Non-pigmented ciliary epithelial cell (primary cell): Measurements from ENCODE around the gene OST4.

Experiments
- DNase-seq: peaks from one replicate; pipeline ENCODE4 v3.0.0-alpha.2; 2010; ENCODE audit warnings: low read depth

OST4 gene

DNA sequence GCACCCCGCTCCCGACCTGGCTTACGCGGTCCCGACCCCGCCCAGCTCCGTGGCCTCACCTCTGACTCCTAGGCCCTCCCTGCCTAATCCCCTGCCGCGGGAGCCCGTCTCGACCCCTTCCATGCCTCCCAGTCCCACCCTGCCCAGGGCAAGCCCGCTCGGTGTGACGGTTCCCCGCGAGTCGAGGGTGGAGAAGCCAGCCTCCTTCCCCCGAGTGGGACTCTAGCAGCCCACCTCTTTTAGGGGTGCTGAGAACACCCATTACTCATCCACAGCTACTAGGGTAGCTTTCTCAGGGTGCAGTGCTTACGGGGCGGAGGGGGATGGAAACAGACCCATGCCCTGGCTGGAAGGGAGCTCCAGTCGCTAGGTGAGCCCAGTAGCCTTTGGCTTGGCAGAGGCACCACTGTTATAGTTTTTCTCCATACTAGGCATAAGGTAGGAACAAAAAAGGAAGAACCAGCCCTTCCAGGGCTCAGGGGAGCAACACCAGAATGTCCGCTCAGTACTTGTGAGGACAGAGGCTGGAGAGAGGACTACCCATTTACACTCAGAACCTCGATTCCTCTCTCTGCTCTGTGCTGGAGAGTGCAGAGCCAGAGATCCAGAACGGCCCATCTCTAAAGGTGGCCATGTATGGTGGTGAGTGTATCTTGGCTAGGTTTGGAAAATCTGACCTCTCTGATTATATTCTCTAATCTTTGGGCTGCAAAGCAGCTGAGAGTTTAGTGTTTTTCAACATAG lies 19.4 kb downstream of the OST4 start:
- DNase-seq: no peak

DNA sequence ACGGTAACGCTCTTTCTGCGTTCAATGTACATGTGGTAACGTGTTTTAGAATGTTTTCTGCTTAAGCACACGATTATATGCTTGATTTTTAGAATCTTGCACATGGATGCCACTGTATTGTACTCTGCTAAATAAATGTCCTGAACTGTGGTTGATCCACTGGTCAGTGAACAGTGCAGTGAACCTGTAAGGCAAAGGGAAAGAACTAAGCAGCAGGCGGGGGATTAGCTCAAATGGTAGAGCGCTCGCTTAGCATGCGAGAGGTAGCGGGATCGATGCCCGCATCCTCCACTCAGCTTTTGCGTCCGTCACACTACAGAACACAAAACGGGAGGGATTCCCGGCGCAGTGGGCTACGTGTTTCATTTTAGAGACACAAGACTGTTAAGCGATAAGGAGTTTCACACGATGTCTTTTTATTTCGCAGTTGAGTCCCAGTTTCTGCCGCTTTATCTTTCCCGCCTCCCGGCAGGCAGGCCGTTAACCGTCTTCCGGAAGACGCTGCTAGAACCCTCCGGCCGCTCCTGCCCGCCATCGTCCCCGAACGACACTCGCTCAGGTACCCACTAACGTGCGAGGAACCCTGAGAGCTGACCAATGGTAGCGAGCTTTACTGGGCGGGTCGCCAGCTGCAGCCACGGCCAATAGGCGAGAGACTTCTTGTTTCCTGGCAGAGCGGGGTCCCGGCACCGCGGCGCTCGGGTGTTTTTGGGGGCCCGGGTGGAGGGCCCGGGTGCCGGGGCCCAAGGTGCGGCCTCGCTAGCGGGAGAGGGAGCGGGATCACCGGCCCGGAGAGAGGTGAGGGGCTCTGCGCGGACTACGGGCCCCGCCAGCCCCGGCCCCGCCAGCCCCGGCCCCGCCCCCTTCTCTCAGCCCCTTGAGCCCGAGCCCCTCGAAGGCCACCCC lies 20.2 kb downstream of the OST4 start, which contains the start of gene AGBL5:
Gene AGBL5 (plus strand): TSS at position 673 of the 906 bp plus-strand sequence. CDS start 1,291 bp downstream, outside the sequence.
- DNase-seq: peak; percentile 70

DNA sequence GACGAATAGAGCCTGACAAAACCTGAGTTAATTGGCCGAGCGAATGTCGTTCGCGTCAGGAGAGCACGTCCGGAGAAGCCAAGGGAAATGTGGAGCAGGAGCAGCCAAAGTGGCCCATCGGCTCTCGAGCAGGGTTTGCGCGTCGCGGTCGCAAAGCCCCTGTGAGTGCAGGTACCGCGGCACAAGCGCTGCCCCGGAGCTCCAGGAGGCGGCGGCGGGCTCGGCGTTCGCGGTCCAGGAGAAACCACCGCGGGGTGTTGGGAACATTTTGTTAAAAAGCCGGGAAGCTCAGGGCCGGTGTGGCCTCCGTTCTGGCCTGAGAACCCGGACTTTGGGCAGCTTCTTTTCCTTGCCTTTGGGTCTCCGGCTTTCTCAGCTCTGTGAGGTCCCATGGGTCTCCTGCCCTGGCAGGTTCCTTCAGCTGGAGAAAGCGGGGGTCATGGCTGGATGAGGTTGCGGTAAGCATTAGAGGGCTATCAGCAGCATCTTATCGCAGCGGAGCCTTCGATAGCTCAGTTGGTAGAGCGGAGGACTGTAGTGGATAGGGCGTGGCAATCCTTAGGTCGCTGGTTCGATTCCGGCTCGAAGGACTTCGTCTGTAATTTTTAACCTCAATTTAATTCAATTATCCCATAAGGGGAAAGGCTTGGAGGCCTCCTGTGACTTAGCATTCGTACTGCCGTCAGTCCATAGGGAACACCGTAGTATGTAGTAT lies 21.0 kb downstream of the OST4 start:
- peak; percentile 83 for DNase-seq

DNA sequence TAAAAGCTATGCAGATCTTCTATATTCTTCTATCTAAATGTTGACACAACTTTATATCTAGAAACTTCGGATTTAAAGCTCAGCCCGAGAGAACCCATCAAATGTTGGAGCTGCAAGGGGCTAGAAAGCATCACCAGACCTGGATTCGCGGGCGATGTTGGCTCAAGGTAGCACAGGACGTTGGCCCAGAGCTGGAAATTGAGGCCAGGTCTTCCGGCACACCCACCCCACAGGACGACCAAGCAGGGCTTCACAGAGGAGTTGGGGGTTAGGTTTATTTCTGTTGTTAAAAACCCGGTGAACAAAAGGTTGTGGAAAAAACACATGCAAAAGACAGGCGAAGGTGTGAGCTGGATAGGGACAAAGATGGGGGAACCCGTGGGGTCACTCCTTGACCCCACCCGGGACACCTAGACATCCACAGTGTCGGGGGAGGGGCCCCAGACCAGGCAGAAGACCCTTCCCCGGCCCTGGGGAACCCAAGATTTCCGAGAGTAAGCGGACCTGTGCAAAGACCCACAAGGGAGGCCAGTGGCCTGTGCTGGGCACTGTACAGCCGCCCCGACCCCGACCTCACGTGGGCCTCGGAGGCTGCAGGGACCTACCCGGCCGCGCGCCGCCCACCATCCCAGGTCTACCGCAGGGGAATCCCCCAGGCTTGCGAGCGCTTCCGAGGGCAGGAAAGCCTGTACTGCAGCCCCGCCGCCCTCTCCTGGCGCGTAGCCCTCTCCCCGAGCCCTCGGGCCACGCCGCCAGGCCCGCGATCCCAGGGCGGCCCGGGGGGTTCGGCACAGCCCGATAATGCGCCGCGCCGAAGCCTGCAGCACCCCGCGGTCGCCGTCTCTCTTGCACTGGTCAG lies 21.8 kb downstream of the OST4 start:
- DNase-seq: no peak

DNA sequence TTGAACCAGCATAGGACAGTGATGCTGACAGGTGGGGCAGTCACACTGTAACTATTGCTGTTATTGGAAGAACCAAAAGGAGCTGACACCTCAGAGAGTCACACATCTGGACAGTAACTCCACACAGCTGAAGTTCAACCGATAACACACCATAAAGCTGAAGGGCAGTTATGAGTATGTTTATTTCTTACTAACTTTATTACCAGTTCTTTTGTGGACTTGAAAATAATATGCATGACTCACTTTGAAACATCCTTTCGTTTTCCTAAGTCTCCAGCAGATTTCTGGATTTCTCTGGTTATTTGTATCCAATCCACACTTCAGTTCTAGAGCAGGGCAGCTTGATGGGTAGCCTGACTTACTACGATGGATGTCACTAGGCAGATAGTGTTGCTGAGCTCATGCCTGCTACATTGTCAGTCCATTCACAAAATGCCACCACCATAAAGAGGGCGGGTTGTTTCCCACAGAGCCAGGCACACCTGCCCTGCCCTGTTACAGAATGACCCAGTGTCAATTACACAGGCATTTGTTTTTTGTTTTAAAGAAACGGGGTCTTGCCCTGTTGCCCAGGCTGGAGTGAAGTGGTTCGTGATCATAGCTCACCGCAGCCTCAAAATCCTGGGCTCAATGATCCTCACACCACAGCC lies 28.3 kb downstream of the OST4 start:
- DNase-seq: no peak

DNA sequence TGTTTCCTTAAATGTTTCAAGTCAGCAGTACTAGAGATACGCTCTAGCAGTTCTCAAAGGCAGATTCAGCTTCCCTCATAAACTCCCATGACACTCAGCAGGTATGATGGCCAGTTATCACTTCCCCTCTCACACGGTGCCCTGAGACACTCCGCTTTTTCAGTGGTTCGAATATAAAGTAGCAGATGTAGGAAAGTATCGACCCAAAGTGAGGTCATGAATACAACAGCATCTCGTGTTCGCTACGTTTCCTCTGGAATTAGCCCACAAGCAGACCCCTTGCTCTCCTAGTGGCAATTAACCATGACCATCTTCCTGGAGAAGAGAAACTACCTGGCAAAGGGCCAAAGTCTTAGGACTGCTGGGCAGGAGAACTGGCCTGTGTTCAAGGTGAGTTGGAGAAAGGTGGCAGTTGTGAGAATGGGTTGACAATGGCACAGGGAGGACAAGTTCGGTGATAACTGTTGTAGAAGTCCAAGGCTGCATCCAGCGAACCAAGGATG lies 29.2 kb downstream of the OST4 start:
- DNase-seq: no peak

DNA sequence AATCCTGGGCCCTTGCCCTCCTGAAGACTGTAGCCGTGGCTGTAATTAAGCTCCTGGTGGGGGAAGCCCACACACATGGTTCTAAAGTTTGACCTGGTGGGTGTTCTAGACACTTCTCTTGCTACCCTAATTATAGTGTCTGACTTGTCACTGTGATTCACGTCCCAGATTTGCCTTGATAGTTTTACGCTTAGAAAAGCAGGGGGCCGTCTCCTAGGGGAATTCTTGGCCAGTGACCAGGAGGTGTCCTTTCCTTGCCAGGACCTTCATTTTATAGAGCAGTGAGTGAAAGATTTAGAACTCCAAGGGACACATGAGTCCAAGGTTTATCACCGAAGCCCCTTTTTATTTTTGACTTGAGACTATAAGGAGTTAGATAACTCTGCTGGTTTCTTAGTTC lies 29.7 kb downstream of the OST4 start:
- DNase-seq: no peak

DNA sequence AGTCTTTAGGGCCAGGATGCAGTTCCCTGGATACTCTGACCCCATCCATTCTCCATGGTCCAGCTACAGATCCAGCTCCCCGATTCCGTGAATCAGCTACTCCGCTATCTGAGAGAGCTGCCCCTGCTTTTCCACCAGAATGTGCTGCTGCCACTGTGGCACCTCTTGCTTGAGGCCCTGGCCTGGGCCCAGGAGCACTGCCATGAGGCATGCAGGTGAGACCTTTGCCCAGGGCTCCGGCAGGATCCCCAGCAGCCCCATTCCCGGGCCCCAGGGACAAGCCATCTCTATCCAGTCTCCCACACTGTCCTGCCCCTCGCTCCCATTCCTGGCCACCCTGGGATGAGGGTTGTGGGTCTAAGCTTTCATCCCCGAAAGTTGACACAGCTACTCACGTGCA lies 31.2 kb downstream of the OST4 start:
- DNase-seq: no peak

DNA sequence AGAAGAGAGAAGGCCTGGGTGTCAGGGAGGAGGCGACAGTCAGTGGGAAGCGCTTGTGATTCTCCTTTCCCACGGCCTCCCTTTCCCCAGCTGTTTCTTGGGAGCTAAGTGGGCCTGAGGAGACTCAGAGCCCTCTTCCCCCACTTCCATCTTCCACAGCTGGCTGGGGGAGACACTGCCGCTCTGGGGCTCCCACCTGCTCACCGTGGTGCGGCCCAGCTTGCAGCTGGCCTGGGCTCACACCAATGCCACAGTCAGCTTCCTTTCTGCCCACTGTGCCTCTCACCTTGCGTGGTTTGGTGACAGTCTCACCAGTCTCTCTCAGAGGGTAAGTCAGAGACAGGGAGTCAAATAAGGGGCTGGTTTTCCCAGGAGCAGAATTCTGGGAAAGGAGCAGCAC lies 31.6 kb downstream of the OST4 start:
- DNase-seq: no peak

DNA sequence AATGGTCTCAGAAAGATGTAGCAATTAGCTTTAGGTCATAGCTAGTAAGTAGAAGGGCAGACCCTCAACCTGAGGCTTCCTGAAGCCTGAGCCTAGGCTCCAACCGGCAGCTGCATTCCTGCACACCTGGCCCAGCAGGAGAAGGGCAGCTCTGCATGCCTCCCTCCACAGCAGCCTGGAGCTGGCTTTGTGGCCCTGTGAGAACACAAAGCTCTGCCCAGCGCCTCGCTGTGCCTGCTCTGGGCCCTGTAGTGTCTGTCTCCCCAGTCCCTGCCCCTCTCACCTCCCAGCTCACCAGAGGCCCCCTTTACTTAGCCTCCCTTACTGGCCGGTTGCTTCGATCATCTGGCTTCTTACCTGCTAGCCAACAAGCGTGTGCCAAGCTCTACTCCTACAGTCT lies 32.0 kb downstream of the OST4 start:
- DNase-seq: no peak

DNA sequence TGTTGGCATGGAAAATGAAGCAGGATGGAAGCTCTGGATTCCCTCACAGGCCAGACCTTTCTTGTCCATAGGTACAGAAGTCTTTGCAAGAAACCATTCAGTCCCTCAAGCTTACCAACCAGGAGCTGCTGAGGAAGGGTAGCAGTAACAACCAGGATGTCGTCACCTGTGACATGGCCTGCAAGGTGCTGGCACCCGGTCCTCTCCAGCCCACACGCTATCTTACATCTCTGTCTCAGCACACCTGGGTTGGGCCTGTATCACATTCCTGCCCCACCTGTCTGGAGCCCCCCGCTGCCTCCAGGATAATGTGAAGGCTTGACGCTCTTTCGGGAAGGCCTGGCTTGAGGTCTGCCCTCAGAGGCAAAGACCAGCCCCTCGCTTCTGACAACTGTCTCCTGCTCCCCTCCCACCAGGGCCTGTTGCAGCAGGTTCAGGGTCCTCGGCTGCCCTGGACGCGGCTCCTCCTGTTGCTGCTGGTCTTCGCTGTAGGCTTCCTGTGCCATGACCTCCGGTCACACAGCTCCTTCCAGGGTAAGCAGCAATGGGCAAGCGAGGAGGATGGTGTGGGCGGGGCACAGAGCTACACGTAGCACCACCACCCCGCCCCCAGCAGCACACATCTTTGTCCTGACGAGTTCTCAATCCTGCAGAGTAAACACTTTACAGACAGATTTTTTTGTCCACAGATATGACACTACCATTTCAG lies 32.7 kb downstream of the OST4 start:
- no peak for DNase-seq

DNA sequence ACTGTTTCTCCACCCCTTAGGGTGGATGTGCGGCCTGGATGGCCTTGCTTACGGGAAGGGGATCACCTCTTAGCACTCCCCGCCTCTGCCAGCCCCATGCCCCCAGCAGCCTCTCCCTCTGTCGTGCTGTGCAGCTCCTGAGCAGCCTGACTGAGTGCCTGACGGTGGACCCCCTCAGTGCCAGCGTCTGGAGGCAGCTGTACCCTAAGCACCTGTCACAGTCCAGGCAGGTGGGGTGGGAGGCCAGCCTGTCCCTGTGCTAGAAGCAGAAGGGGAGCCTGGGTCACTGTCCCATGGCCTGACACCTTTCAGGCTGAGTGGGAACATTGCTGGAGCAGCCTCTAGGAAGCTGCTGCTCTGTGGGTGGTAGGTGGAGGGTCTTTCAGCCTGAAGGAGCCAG lies 33.4 kb downstream of the OST4 start:
- DNase-seq: no peak

DNA sequence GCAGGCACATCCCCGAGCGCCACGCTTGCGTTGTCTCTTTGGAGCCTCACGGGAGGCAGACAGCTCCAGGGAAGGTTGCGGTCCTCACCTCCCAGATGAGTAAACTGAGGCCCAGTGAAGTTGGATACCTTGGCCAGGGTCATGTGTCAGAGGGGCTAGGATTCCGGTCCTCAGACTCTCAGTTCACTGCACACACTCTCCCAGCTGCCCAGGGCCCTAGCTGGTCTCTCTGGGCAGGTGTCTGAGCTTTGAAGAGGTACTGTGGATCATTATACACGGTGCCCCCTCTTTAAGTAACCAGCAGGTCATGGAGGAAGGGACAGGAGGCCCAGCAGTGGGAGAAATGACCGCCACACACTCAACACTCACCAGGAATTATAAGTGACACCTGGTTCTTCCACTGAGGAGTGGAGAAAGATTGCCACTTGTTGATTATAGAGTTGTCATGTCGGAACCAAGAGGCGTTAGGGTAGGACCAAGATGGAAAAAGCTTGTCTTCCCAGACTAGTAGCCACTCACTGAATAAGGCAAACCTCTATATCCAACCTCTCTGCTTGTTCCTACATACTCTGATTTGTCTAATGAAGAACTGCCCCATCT lies 38.1 kb downstream of the OST4 start:
- DNase-seq: no peak

DNA sequence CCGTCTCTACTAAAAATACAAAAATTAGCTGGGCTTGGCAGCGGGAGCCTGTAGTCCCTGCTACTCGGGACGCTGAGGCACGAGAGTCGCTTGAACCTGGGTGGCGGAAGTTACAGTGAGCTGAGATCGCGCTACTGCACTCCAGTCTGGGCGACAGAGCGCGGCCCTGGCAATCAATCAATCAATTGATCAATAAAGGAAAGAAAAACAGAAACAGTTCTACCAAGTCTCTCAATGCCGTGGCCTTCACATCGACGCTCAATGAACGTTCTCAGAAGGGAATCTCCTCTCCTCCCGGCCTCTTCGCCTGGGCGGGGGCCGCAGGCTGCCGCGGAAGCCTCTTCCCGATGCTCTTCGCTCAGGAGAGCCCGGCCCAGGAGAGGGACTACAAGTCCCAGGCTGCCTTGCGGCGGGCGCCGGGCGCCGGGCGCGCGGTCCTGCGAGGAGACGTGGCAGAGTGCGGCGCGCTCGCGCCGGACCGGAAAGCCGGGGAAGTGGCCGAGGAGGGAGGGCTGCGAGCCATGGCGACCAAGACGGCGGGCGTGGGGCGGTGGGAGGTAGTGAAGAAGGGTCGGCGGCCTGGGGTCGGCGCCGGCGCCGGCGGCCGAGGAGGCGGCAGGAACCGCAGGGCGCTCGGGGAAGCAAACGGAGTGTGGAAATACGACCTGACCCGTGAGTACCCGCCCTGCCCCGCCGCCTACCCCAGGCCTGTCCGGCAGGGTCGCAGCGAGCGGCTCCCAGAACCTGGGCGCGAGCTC lies 38.8 kb downstream of the OST4 start, which contains the start of gene TMEM214:
Gene TMEM214 (plus strand): TSS at position 471 of the 758 bp plus-strand sequence. CDS start 51 bp downstream, at position 522.
- DNase-seq: peak; percentile 40

DNA sequence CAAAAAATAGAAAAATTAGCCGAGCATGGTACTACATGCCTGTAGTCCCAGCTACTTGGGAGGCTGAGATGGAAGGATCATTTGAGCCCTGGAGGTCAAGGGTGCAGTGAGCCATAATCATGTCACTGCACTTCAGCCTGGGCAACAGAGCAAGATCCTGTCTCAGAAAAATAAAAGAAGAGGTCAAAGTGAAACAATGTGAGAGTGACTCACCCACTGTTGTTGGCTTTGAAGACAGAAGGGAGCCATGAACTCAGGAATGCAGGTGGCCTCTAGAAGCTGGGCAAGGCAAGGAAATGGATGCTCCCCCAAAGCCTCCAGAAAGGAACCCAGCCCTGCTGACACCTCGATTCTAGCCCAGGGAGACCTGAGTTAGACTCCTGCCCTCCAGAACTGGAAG lies 42.4 kb downstream of the OST4 start:
- DNase-seq: no peak

DNA sequence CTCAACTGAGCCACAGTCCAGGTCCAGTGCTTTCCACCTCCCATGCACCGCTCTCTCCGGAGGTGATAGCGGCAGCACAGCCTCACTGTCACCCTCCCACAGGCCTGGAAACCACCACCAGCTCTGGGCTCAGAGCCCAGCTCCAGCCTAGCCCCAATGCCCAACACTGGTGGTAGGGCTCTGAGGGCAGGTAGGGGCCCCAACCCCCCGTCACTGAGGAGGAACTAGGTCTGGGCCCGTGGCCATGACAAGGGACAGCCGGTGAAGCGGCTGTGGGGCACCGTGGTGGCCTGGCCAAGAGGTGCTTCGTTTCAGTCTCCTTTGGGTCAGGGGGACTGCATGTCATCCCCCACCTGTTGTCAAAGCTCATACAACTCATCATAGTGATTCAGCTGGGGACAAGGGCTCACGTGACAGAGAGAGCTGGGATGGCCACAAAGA lies 44.2 kb downstream of the OST4 start:
- no peak for DNase-seq

DNA sequence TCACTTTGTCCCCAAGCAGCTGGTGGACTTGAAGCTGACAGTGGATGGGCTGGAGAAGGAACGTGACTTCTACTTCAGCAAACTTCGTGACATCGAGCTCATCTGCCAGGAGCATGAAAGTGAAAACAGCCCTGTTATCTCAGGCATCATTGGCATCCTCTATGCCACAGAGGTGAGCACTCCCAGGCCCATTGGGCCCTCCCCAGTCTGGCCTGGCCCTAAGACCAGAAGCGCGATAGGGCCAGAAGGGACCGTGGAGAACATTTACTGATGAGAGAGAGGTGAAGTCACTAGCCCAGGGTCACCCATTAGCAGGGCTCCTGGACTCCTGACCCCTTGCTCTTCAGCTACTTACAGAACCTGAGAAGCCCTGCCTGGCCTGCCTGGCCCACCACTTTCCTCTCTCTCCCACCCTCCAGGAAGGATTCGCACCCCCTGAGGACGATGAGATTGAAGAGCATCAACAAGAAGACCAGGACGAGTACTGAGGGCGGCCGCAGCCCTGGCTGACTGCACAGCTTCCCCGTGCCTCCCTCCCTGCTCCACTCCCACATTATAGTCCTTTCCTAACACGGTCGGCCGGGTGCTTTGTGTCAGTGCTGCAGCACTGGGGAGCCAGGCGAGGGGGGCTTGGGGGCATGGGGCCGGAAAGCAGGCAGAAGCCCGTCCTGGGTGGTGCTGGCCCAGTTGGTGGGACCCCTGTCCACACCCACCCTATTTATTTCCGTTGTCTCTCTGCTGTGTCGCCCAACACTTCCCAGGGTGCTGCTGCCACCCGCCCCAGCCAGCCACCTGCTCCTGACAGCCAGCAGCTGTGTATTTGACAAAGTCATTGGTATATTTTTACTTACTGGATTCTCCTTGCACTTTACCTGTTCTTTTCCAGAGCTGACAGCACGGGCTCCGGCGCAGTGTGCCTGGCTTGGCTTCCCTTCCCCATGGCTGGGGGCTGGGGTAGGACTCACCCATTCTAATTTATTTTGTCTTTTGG lies 45.3 kb downstream of the OST4 start:
- no peak for DNase-seq
